GM12875 (cell line): Measurements from ENCODE around the gene TBC1D14.
"Not testable (repeated sequence)": the region's sequence is repeated elsewhere in the genome, so short reads cannot be mapped to it uniquely, and the experiment has no call there.

Source experiments
- H3K4me3 ChIP-seq: one replicate; pipeline ENCODE4 v1.5.1; 2011; ENCODE audit warnings: low read depth, low read length, control low read depth
- CTCF ChIP-seq: IDR thresholded peaks from 2 replicates; pipeline ENCODE4 v1.5.1; 2011; ENCODE audit warnings: low read depth, mild to moderate bottlenecking, control low read depth, inconsistent platforms, low read length, moderate library complexity, borderline replicate concordance; ENCODE audit not compliant: insufficient read depth

The TBC1D14 gene

GRCh38 chr4:6974138-6974848, 64.7 kb downstream of the TBC1D14 start:
- H3K4me3 ChIP-seq: no peak overlapping the region
- peak; percentile 93 for TF ChIP-seq CTCF

- not testable (repeated sequence) for H3K4me3 ChIP-seq
Measured at GRCh38 chr4:6977846-6978245, 68.2 kb downstream of the TBC1D14 start.

- no peak overlapping the region for H3K4me3 ChIP-seq
- no peak for TF ChIP-seq CTCF
Measured at GRCh38 chr4:6983544-6984142, 74.0 kb downstream of the TBC1D14 start.

GRCh38 chr4:6984612-6985425, 75.2 kb downstream of the TBC1D14 start:
- H3K4me3 ChIP-seq: no peak overlapping the region
- no peak for TF ChIP-seq CTCF

GRCh38 chr4:6986072-6986780, 76.6 kb downstream of the TBC1D14 start:
- TF ChIP-seq CTCF: no peak
- peak overlapping the region; percentile 53 for H3K4me3 ChIP-seq

GRCh38 chr4:6986781-6987587, 77.4 kb downstream of the TBC1D14 start:
- peak overlapping the region; percentile 84 for H3K4me3 ChIP-seq
- no peak for TF ChIP-seq CTCF
